GM12874 (cell line): ENCODE results near the gene OBP2B.

Experiments used
- TF ChIP-seq, protein P1 (sequence below): IDR thresholded peaks from 2 replicates; pipeline ENCODE4 v1.5.1; 2011; ENCODE audit warnings: low read depth, mild to moderate bottlenecking, control low read depth, low read length, moderate library complexity; ENCODE audit not compliant: insufficient read depth

The OBP2B gene

DNA sequence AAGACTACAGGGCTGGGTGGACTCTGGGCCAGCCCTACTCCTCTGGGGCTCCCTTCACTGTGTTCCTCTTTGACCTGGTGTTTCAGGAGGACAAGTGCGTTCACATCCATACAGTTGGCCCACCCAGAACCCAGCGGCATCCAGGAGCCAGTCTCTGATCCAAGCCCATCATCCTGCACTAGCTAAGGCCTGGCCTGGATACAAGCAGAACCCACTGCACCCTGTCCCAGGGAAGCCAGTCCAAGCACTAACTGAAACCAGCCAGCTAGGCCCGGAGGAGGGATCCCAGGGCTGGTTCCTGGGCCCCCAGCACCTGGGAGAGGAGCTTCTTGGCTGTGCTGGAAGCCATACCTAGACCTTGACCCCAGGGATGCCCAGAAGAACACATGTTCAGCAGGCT, 41.3 kb downstream of the OBP2B start:
- TF ChIP-seq, protein P1, sequence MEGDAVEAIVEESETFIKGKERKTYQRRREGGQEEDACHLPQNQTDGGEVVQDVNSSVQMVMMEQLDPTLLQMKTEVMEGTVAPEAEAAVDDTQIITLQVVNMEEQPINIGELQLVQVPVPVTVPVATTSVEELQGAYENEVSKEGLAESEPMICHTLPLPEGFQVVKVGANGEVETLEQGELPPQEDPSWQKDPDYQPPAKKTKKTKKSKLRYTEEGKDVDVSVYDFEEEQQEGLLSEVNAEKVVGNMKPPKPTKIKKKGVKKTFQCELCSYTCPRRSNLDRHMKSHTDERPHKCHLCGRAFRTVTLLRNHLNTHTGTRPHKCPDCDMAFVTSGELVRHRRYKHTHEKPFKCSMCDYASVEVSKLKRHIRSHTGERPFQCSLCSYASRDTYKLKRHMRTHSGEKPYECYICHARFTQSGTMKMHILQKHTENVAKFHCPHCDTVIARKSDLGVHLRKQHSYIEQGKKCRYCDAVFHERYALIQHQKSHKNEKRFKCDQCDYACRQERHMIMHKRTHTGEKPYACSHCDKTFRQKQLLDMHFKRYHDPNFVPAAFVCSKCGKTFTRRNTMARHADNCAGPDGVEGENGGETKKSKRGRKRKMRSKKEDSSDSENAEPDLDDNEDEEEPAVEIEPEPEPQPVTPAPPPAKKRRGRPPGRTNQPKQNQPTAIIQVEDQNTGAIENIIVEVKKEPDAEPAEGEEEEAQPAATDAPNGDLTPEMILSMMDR, result no peak

DNA sequence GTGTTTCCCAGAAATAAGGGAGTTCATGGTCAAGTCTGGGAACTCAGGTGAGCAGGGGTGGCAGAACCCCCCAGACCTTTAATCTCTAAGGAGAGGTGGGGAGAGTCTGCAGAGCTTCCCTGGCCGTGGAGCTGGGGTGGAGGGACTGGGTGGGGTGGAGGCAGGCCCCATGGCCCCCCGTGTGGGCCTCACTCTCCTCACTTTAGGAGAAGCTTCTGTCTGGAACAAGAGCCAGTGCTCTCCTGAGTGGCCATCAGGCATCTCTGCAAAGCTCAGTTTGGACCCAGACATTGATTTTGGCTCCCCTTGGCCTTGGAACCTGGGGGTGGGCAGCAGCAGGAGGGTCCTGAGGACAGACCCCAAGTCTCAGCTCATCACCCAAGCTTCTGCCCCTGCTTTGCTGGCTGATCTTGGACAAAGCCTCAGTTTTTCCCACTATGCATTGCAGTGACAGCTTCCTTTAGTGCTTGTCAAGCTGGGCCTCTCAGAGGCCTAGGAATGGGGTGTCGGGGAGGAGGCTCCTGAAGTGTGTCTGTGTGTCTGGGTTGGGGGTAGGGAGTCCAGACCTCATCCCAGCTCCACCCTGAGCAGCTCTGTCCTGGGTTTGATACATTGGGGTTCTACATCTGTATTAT, 41.8 kb downstream of the OBP2B start:
- TF ChIP-seq, protein P1, result no peak

DNA sequence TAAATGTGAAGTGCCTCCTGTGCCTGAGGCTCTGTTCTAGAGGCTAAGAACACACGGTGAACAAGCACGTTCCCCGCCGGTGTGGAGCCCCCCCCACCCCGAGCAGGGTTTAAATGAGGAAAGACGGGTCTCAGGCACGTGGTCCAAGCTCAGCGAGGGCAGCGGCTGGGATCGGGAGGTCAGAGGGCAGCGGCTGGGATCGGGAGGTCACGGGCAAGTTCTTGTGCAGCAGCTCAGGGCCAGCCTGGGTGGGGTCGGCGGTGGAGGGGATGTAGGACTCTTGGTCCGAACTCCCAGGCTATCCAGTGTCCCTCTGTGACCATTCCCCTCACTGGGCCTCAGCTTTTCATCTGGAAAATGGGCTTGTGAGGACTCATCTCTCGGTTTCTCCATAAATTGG, 42.7 kb downstream of the OBP2B start:
- TF ChIP-seq, protein P1, result no peak

DNA sequence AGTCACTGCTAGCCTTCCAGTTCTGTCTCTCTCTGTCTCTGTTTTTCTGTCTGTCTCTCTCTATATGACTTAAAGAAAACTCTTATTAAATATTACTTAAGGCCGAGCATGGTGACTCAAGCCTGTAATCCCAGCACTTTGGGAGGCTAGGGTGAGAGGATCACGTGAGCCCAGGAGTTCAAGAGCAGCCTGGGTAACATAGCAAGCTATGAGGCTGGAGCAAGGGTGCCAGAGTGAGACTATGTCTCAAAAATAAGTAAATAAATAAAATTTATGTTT, 43.7 kb downstream of the OBP2B start:
- TF ChIP-seq, protein P1, result no peak

DNA sequence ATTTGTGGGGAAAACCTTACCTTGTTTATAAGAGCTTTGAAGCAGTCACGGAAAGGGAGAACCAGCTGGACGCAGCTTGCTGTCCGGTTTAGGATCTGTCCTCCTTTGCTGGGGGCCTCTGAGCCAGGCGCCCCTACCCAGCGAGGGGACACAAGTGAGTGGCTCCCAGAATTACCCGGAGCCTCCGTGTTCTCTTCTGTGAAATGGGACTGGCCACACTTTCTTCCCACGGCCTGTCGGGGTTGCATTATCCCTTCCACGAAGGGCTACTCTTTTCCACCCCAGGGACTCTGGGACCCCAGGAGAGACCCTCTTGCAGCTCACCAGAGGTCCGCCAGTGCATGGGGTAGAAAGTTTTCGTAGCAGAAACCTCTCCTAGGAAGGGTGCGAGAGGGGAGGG, 44.9 kb downstream of the OBP2B start:
- TF ChIP-seq, protein P1, result no peak

DNA sequence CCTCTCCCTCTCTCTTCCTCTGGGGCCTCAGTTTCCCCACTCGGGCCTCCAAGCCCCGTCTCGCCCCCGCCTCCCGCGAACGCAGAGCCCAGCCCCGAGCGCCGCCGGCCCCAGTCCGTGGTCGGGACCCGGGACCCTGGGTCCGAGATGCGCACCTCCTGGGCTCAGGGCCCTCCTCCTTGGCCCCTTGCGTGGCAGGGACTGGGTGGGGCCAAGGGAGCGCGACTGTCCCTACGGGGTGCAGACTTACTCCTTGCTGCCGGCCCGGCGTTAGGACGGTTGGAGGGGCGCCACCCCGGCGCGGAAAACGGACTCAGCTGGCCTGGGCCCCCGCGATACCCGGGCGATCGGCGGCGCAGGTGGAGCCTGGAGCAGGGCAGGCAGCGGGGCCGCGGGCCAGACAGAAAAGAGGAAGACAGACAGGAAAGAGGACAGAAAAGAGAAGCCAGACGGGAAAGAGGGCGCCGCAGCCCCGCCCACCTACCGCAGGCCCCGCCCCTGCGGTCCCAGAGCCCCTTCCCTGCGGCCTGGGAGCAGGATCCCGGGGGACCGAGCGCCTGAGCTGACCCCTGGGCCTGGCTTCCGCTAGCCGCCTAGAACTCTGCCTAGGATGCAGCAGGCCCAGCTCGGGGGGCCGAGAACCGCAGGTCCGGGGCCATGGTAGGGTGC, 45.4 kb downstream of the OBP2B start, which contains the start of gene GBGT1:
GBGT1 (minus strand) TSS at position 411 of the 669 bp plus-strand sequence. CDS start 1,502 bp downstream, outside the sequence.
- TF ChIP-seq, protein P1, result no peak

DNA sequence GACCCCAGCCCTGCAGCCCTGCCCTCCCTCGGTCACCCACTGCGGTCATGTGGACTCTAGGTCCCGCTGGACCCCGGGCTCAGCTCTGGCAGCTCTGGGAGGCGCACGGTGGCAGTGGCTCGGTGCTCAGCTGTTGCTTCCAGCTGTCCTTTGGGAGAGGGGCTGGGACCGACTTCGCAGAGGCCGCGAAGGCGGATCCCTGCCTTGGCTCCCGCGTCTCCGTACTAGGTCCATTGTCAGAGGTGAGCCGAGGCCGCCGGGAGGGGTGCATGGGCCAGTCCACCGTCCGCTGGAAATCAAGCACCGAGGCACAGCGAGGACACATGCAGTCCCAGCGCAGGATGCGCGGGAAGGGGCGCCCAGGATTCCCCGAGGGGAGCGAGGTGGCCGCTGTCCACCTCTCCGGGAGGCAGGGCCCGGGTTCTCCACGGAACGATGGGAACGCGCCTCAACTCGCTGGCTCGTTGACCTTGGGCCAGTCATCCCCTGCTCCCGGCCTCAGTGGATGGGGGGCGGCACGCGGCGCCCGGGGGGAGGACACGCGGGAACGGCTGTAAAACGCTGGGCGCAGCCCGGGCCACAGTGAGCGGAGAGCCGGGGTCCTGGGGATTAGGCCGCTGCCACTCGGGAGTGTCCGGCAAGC, 46.1 kb downstream of the OBP2B start:
- TF ChIP-seq, protein P1, result no peak
